PC-9 (cell line): Measurements from ENCODE around the gene AOPEP.

Experiments
- CTCF ChIP-seq: fragments of 200-600 bp; sonication (generic); conservative IDR thresholded peaks from 2 replicates; pipeline ENCODE4 v1.6.1; 2017; ENCODE audit warnings: mixed run types, antibody characterized with exemption, mild to moderate bottlenecking, moderate library complexity
- EZH2 ChIP-seq: fragments of 200-600 bp; sonication (generic); IDR thresholded peaks from 2 replicates; pipeline ENCODE4 v1.8.0; 2017; ENCODE audit warnings: antibody characterized with exemption, low read depth

GRCh38 chr9:94867842-94868312 is 141.4 kb downstream of the AOPEP start:
- no peak for TF ChIP-seq CTCF
- no peak for TF ChIP-seq EZH2
